Adrenal gland (tissue), 5 donors: Measurements from ENCODE around the gene IGSF10.

Experiments
- CTCF ChIP-seq, 6 experiments: fragments of 450-650 bp in 4 of 6; fragments of 200-600 bp in 2 of 6; sonication (generic) in 1 of 6; IDR thresholded peaks; 1 replicate in 5 of 6; 2 replicates in 1 of 6; pipeline versions ENCODE4 v1.5.1 to v1.8.0; 2016 to 2021; ENCODE audit warnings: antibody characterized with exemption in 6 of 6, mild to moderate bottlenecking in 2 of 6, moderate library complexity in 1 of 6
- POLR2A ChIP-seq, 2 donors: fragments of 450-650 bp; IDR thresholded peaks; one replicate each; pipeline ENCODE4 v1.6.1; 2017; ENCODE audit warnings: antibody characterized with exemption in 2 of 2, mild to moderate bottlenecking in 2 of 2, moderate library complexity in 1 of 2
- donor health status: DM: no; HTN: no; CAD: no.

DNA sequence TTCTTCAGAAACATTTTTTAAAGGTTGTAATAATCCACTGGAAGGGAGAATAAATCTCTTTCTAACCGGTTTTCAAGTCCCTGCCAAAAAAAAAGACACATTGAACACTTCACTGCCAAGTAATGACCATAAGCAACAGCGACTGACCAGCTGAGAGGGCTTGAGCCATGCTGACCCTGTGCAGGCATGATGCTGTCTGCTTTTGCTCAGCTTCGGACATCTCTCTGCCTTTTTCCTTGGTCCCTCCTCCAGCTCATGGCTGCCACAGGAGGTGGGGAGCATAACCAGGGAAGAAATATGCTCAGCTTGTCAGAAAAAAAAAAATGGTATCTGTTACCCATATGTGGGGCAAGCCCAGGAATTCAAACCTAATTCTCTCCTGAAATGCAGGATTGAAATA lies 1.5 kb downstream of the IGSF10 start:
- no peak for TF ChIP-seq POLR2A (IDR thresholded peaks at IDR 0.05)
- TF ChIP-seq CTCF (IDR thresholded peaks at IDR 0.05), result no peak
